HepG2 (cell line): ENCODE data around the gene SCAF4. TPM values are rescaled to one million over a fixed set of nuclear protein-coding genes. Genes with fewer than 3 reads are reported as not detected.

ENCODE experiments used
- AHR ChIP-seq: IDR thresholded peaks from 2 replicates; pipeline ENCODE4 v1.6.1; 2018; ENCODE audit warnings: missing genetic modification reagents, missing compliant biosample characterization
- CBX5 ChIP-seq: sonication (generic); formaldehyde crosslinking; IDR thresholded peaks from 2 replicates; pipeline ENCODE4 v1.4.0; 2020; ENCODE audit warnings: missing genetic modification reagents, borderline replicate concordance
- FLYWCH1 ChIP-seq: sonication (generic); formaldehyde crosslinking; IDR thresholded peaks from 2 replicates; pipeline ENCODE4 v1.8.1; 2023; ENCODE audit warnings: mild to moderate bottlenecking, missing genetic modification reagents
- GRHL1 ChIP-seq: sonication (generic); formaldehyde crosslinking; conservative IDR thresholded peaks from 2 replicates; pipeline ENCODE4 v1.8.0; 2022; ENCODE audit warnings: missing genetic modification reagents
- HNRNPL ChIP-seq: fragments of 200-400 bp; formaldehyde crosslinking; IDR thresholded peaks from 2 replicates; pipeline ENCODE4 v1.6.1; 2017; ENCODE audit warnings: mild to moderate bottlenecking, low read depth, low read length
- MED13 ChIP-seq: sonication (generic); formaldehyde crosslinking; IDR thresholded peaks from 2 replicates; pipeline ENCODE4 v1.5.0; 2020; ENCODE audit warnings: missing genetic modification reagents
- NRL ChIP-seq: sonication (generic); formaldehyde crosslinking; IDR thresholded peaks from 2 replicates; pipeline ENCODE4 v1.5.0; 2020; ENCODE audit warnings: missing genetic modification reagents, mild to moderate bottlenecking, moderate library complexity, borderline replicate concordance
- POLR2AphosphoS2 ChIP-seq: IDR thresholded peaks from 2 replicates; pipeline ENCODE4 v1.6.1; 2011; ENCODE audit warnings: low read depth, low read length, improper control_type of control experiment
- RBM39 ChIP-seq: fragments of 200-400 bp; formaldehyde crosslinking; IDR thresholded peaks from one replicate; pipeline ENCODE4 v1.6.1; 2018; ENCODE audit warnings: antibody characterized with exemption, mild to moderate bottlenecking, low read depth, low read length; ENCODE audit not compliant: poor library complexity, severe bottlenecking
- RFXANK ChIP-seq: IDR thresholded peaks from 2 replicates; pipeline ENCODE4 v1.6.1; 2016
- SAFB2 ChIP-seq: sonication (generic); formaldehyde crosslinking; IDR thresholded peaks from 2 replicates; pipeline ENCODE4 v1.5.1; 2020; ENCODE audit warnings: missing genetic modification reagents, low read depth, mild to moderate bottlenecking, borderline replicate concordance
- SIN3A ChIP-seq: IDR thresholded peaks from 2 replicates; pipeline ENCODE4 v1.6.1; 2011; ENCODE audit warnings: low read depth, mild to moderate bottlenecking, control low read depth, low read length, borderline replicate concordance
- SRSF4 ChIP-seq: fragments of 200-400 bp; formaldehyde crosslinking; IDR thresholded peaks from one replicate; pipeline ENCODE4 v1.6.1; 2018; ENCODE audit warnings: mild to moderate bottlenecking, low read depth, low read length, moderate library complexity; ENCODE audit not compliant: poor library complexity, severe bottlenecking
- TBP ChIP-seq: sonication (generic); formaldehyde crosslinking; IDR thresholded peaks from 2 replicates; pipeline ENCODE4 v1.5.0; 2020; ENCODE audit warnings: missing genetic modification reagents
- TFAP4 ChIP-seq: sonication (generic); IDR thresholded peaks from 2 replicates; pipeline ENCODE4 v1.6.1; 2016; ENCODE audit warnings: low read depth, borderline replicate concordance
- ZBTB38 ChIP-seq: sonication (generic); formaldehyde crosslinking; IDR thresholded peaks from 2 replicates; pipeline ENCODE4 v1.5.1; 2020; ENCODE audit warnings: mild to moderate bottlenecking, missing genetic modification reagents
- ZEB1 ChIP-seq: IDR thresholded peaks from 2 replicates; pipeline ENCODE4 v1.6.1; 2012; ENCODE audit warnings: mild to moderate bottlenecking, low read depth, inconsistent platforms; ENCODE audit not compliant: insufficient replicate concordance
- ZNF143 ChIP-seq: sonication (generic); formaldehyde crosslinking; IDR thresholded peaks from 2 replicates; pipeline ENCODE4 v1.4.0; 2020; ENCODE audit warnings: missing genetic modification reagents
- ZNF224 ChIP-seq: sonication (generic); formaldehyde crosslinking; IDR thresholded peaks from 2 replicates; pipeline ENCODE4 v1.5.0; 2020; ENCODE audit warnings: mild to moderate bottlenecking, missing genetic modification reagents
- ZNF34 ChIP-seq: sonication (generic); formaldehyde crosslinking; IDR thresholded peaks from 2 replicates; pipeline ENCODE4 v1.4.0; 2020; ENCODE audit warnings: mild to moderate bottlenecking, missing genetic modification reagents, borderline replicate concordance
- polyA plus RNA-seq, 8 experiments: library from polyadenylated mRNA; depleted of rRNA in 3 of 8; stranded (reverse) in 7 of 8; unstranded in 1 of 8; fragments of >200 nt; fragmentation: Illumina TruSeq in 4 of 8; extraction: Trizol in 4 of 8; gene quantifications; 2 replicates each; pipeline versions ENCODE4 v1.2.1 to v1.2.3, GENCODE V29; 2011 to 2016; ENCODE audit warnings: low read depth in 4 of 8, missing spikeins in 1 of 8, mixed read lengths in 1 of 8; ENCODE audit not compliant: insufficient read depth in 1 of 8
- total RNA-seq, 5 experiments: library from RNA; depleted of rRNA; stranded (reverse); fragments of >200 nt; fragmentation: Illumina TruSeq; extraction: Trizol; gene quantifications; 2 replicates each; pipeline ENCODE4 v1.2.3, GENCODE V29; 2016; ENCODE audit warnings: low read depth in 1 of 5
- TF ChIP-seq, protein P1 (sequence below): sonication (generic); formaldehyde crosslinking; IDR thresholded peaks from 2 replicates; pipeline ENCODE4 v1.5.1; 2020; ENCODE audit warnings: mild to moderate bottlenecking, missing genetic modification reagents, borderline replicate concordance

SCAF4 gene
- total and polyA plus RNA-seq, 2 of the 13 experiments (the other 11 are each of a cell fraction or from before 2014, with no cell fraction given): 9.1 to 11.5 TPM

GRCh38 chr21:31731857-31732596 lies at the start of gene SCAF4 (continued):
- no peak for TF ChIP-seq FLYWCH1 (CRISPR knock-in tag)
- TF ChIP-seq, protein P1, sequence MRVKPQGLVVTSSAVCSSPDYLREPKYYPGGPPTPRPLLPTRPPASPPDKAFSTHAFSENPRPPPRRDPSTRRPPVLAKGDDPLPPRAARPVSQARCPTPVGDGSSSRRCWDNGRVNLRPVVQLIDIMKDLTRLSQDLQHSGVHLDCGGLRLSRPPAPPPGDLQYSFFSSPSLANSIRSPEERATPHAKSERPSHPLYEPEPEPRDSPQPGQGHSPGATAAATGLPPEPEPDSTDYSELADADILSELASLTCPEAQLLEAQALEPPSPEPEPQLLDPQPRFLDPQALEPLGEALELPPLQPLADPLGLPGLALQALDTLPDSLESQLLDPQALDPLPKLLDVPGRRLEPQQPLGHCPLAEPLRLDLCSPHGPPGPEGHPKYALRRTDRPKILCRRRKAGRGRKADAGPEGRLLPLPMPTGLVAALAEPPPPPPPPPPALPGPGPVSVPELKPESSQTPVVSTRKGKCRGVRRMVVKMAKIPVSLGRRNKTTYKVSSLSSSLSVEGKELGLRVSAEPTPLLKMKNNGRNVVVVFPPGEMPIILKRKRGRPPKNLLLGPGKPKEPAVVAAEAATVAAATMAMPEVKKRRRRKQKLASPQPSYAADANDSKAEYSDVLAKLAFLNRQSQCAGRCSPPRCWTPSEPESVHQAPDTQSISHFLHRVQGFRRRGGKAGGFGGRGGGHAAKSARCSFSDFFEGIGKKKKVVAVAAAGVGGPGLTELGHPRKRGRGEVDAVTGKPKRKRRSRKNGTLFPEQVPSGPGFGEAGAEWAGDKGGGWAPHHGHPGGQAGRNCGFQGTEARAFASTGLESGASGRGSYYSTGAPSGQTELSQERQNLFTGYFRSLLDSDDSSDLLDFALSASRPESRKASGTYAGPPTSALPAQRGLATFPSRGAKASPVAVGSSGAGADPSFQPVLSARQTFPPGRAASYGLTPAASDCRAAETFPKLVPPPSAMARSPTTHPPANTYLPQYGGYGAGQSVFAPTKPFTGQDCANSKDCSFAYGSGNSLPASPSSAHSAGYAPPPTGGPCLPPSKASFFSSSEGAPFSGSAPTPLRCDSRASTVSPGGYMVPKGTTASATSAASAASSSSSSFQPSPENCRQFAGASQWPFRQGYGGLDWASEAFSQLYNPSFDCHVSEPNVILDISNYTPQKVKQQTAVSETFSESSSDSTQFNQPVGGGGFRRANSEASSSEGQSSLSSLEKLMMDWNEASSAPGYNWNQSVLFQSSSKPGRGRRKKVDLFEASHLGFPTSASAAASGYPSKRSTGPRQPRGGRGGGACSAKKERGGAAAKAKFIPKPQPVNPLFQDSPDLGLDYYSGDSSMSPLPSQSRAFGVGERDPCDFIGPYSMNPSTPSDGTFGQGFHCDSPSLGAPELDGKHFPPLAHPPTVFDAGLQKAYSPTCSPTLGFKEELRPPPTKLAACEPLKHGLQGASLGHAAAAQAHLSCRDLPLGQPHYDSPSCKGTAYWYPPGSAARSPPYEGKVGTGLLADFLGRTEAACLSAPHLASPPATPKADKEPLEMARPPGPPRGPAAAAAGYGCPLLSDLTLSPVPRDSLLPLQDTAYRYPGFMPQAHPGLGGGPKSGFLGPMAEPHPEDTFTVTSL (CRISPR knock-in tag): no peak
- peak; percentile 44; the same call in 1 of the 2 replicates for TF ChIP-seq POLR2AphosphoS2
- TF ChIP-seq ZNF224 (CRISPR knock-in tag): no peak
- TF ChIP-seq ZNF143 (CRISPR knock-in tag): peak; percentile 83
- TF ChIP-seq ZEB1: no peak
- no peak for TF ChIP-seq SRSF4
- TF ChIP-seq MED13 (CRISPR knock-in tag): no peak
- TF ChIP-seq ZNF34: no peak
- TF ChIP-seq SAFB2: no peak
- TF ChIP-seq ZBTB38: peak; percentile 35; the same call in 1 of the 2 replicates
- TF ChIP-seq HNRNPL: 0 out of 2 replicates have a peak, but pooled peaks have one; percentile 49
- TF ChIP-seq CBX5: no peak; the same call in 1 of the 2 replicates
- TF ChIP-seq RFXANK: no peak
- TF ChIP-seq SIN3A: no peak
- no peak; the same call in 1 of the 2 replicates for TF ChIP-seq NRL (CRISPR knock-in tag)
- no peak for TF ChIP-seq AHR (CRISPR knock-in tag)
- peak; percentile 14 for TF ChIP-seq RBM39
- no peak for TF ChIP-seq TBP (CRISPR knock-in tag)
- TF ChIP-seq TFAP4: no peak
- no peak for TF ChIP-seq GRHL1 (CRISPR knock-in tag)
